Fibroblast of skin of left biceps (primary cell): ENCODE results near the gene MAPK6.
"Not testable (repeated sequence)": the region's sequence is repeated elsewhere in the genome, so short reads cannot be mapped to it uniquely, and the experiment has no call there.

ENCODE experiments used
- DNase-seq, 2 experiments: peaks; one replicate each; pipeline ENCODE4 v3.0.0-alpha.2; 2013; ENCODE audit warnings: low read depth in 2 of 2

Gene MAPK6

GRCh38 chr15:52080031-52080430 lies 61.0 kb downstream of the MAPK6 start:
- DNase-seq: no peak

- no peak for DNase-seq
Observed at GRCh38 chr15:52080706-52081392, 61.8 kb downstream of the MAPK6 start.

- DNase-seq: no peak
Observed at GRCh38 chr15:52082197-52083036, 63.4 kb downstream of the MAPK6 start.

DNA sequence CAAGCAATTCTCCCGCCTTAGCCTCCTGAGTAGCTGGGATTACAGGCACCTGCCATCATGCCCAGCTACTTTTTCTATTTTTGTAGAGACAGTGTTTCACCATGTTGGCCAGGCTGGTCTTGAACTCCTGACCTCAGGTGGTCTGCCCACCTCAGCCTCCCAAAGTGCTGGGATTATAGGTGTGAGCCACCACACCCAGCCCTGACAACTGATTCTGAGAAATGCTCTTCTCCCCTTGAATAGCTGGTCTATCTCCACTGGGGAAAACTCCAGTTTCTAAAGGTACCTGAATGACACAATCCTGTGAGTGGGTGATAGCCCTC lies 64.0 kb downstream of the MAPK6 start:
- DNase-seq: not testable (repeated sequence)

- no peak for DNase-seq
Observed at GRCh38 chr15:52083603-52084002, 64.6 kb downstream of the MAPK6 start.

GRCh38 chr15:52085299-52085698 lies 66.3 kb downstream of the MAPK6 start:
- DNase-seq: no peak

- no peak for DNase-seq
Observed at GRCh38 chr15:52086011-52086786, 67.2 kb downstream of the MAPK6 start.

DNA sequence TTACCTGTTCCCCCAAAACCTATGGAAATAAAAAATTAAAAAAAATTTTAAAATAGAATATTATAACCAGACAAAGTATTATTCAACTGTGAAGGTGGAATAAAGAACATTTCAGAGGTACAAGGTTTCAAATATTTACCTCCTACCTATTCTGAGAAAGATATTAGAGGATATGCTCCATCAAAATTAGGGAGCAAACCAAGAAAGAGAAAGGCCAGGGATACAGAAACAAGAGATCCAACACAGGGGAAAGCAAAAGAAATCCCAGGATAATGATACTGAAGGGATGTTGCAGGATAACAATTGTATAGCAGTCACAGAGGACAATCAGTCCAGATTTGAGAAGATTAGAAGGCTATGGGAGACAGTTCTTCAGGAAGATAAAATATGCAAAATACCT lies 71.2 kb downstream of the MAPK6 start:
- no peak for DNase-seq

- no peak for DNase-seq
Observed at GRCh38 chr15:52093167-52093538, 74.1 kb downstream of the MAPK6 start.

- peak; percentile 50 to 62 for DNase-seq
Observed at GRCh38 chr15:52093539-52094510, 74.8 kb downstream of the MAPK6 start.

DNA sequence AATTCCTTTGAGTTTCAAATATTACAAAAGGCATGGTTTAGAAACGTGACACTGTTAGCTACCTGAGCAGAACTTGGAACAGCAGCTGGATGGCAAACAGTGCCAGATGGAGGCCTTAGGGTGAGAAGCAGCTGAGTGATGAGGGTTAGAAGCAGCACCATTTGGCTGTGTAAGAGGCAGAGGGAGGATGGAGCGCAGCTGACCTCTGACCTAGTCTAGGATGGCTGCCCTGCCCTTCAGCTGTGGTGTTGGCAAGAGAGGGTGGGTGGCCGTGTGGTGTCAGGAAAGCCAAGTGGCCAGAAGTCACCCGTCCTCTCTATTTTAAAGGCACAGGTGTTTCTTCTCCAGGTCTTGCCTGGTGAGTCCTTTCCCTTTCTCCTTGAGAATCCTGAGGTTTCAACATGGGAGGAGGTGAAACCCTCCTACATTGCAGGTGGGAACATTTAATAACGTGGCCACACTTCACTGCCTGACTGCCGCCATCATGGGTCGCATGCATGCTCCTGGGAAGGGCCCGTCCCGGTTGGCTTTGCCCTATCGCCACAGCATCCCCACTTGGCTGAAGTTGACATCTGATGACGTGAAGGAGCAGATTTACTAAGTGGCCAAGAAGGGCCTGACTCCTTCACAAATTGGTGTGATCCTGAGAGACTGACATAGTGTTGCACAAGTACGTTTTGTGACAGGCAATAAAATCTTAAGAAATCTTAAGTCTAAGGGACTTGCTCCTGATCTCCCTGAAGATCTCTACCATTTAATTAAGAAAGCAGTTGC lies 76.0 kb downstream of the MAPK6 start:
- no peak for DNase-seq

GRCh38 chr15:52095597-52096262 lies 76.7 kb downstream of the MAPK6 start:
- peak; percentile 81 to 83 for DNase-seq

- DNase-seq: not testable (repeated sequence)
Observed at GRCh38 chr15:52096536-52096935, 77.5 kb downstream of the MAPK6 start.

GRCh38 chr15:52097180-52097579 lies 78.2 kb downstream of the MAPK6 start:
- no peak for DNase-seq

- no peak for DNase-seq
Observed at GRCh38 chr15:52098323-52098722, 79.3 kb downstream of the MAPK6 start.

GRCh38 chr15:52099651-52100272 lies 80.7 kb downstream of the MAPK6 start:
- no peak for DNase-seq

DNA sequence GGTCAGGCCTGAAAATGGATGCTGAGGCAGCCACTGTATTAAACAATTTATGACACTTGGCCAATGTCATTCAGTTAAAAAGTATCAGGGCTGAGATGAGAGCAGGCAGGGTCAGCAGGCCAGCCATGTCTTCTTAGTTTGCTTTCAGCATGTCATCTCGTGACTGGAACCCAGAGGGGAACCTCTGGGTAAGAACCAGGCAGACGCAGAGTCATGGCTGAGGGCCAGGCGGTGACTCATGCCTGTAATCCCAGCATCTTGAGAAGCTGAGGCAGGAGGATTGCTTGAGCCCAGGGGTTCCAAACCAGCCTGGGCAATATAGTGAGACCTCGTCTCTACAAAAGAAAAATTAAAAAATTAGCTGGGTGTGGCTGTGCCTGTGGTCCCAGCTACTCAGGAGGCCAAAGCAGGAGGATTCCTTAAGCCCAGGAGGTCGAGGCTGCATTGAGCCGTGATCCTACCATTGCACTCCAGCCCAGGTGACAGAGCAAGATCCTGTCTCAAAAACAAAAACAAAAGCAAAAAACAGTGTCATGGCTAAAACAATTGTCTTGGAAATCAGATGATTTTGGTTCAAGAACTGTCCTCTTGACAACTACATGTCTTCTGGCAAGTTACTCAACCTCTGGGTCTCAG lies 81.9 kb downstream of the MAPK6 start:
- peak in 1 of 2 experiments; percentile 56 for DNase-seq

GRCh38 chr15:52101542-52102323 lies 82.7 kb downstream of the MAPK6 start:
- DNase-seq: no peak
